Smooth muscle cell (in vitro differentiated cells): ENCODE measurements around the gene HABP2. TPM values are rescaled to one million over a fixed set of nuclear protein-coding genes. Genes with fewer than 3 reads are reported as not detected.

ENCODE experiments used
- DNase-seq: peaks from one replicate; lab custom pipeline; 2025; ENCODE audit not compliant: unreplicated experiment; lab: John Stamatoyannopoulos, UW
- H2AFZ ChIP-seq: fragments of 200-600 bp; sonication (generic); 2 replicates; pipeline ENCODE4 v1.6.0; 2016; ENCODE audit warnings: antibody characterized with exemption, low read depth, mild to moderate bottlenecking
- H3F3A ChIP-seq: fragments of 200-600 bp; sonication (generic); 2 replicates; pipeline ENCODE4 v1.6.0; 2017; ENCODE audit warnings: antibody characterized with exemption, low read depth
- H3K27ac ChIP-seq: fragments of 200-600 bp; sonication (generic); 2 replicates; pipeline ENCODE4 v1.5.1; 2016; ENCODE audit warnings: low read depth, mild to moderate bottlenecking
- H3K27me3 ChIP-seq: fragments of 200-600 bp; sonication (generic); 2 replicates; pipeline ENCODE4 v1.6.1; 2016; ENCODE audit warnings: low read depth, mild to moderate bottlenecking
- H3K36me3 ChIP-seq: fragments of 200-600 bp; sonication (generic); 2 replicates; pipeline ENCODE4 v1.5.1; 2016; ENCODE audit warnings: low read depth
- H3K4me1 ChIP-seq: fragments of 200-600 bp; sonication (generic); 2 replicates; pipeline ENCODE4 v1.5.1; 2016; ENCODE audit warnings: low read depth
- H3K4me2 ChIP-seq: fragments of 200-600 bp; sonication (generic); 2 replicates; pipeline ENCODE4 v1.6.0; 2016; ENCODE audit warnings: mild to moderate bottlenecking
- H3K4me3 ChIP-seq: fragments of 200-600 bp; sonication (generic); 2 replicates; pipeline ENCODE4 v1.5.1; 2016; ENCODE audit warnings: mild to moderate bottlenecking
- H3K79me2 ChIP-seq: fragments of 200-600 bp; sonication (generic); 2 replicates; pipeline ENCODE4 v1.6.0; 2016; ENCODE audit warnings: low read depth, mild to moderate bottlenecking
- H3K9ac ChIP-seq: fragments of 200-600 bp; sonication (generic); 2 replicates; pipeline ENCODE4 v1.6.0; 2016; ENCODE audit warnings: low read depth
- H3K9me3 ChIP-seq: fragments of 200-600 bp; sonication (generic); replicated peaks from 2 replicates; pipeline ENCODE4 v1.5.1; 2016; ENCODE audit warnings: low read depth
- H4K20me1 ChIP-seq: fragments of 200-600 bp; sonication (generic); 2 replicates; pipeline ENCODE4 v1.6.0; 2016; ENCODE audit warnings: low read depth
- WGBS: methylation state at CpG from one replicate; pipeline ENCODE4 v1.1.7; 2016; ENCODE audit warnings: low lambda C conversion rate; 5-methylcytosine and 5-hydroxymethylcytosine counted together
- polyA plus RNA-seq: library from polyadenylated mRNA; unstranded; fragments of >200 nt; fragmentation: Nextera tagmentation; extraction: Ambion mirVana; gene quantifications from 2 replicates; pipeline ENCODE4 v1.2.1, GENCODE V29; 2016
- total RNA-seq: library from RNA; depleted of rRNA; stranded (reverse); fragments of >200 nt; gene quantifications from 2 replicates; pipeline ENCODE4 v1.2.3, GENCODE V29; 2014
- TF ChIP-seq, protein P1 (sequence below): fragments of 200-600 bp; sonication (generic); IDR thresholded peaks from 2 replicates; pipeline ENCODE4 v1.5.1; 2017; ENCODE audit warnings: borderline replicate concordance, mild to moderate bottlenecking, antibody characterized with exemption; ENCODE audit not compliant: insufficient read depth, poor library complexity, severe bottlenecking

Gene HABP2
- total and polyA plus RNA-seq, 2 experiments from 2014 or later: 0.05 TPM; not detected in 1

DNA sequence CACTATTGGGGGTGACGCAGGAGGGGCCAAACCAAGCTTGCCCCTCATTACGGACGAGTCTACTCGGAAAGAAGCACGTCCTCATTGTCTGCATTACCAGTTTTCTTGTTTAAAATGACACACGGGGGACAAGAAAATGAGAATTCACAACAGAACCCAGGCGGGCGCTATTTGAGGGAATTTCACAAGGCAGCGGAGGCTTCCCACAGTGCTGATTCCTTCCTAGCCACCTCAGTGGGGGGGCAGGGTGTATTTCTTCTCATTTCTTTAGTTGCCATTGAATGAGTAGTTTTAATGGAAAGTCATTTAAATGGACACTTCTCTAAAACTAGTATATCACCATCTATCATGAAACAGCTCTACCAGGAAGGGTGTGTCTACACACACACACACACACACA lies 68.1 kb downstream of the HABP2 start:
- TF ChIP-seq, protein P1, sequence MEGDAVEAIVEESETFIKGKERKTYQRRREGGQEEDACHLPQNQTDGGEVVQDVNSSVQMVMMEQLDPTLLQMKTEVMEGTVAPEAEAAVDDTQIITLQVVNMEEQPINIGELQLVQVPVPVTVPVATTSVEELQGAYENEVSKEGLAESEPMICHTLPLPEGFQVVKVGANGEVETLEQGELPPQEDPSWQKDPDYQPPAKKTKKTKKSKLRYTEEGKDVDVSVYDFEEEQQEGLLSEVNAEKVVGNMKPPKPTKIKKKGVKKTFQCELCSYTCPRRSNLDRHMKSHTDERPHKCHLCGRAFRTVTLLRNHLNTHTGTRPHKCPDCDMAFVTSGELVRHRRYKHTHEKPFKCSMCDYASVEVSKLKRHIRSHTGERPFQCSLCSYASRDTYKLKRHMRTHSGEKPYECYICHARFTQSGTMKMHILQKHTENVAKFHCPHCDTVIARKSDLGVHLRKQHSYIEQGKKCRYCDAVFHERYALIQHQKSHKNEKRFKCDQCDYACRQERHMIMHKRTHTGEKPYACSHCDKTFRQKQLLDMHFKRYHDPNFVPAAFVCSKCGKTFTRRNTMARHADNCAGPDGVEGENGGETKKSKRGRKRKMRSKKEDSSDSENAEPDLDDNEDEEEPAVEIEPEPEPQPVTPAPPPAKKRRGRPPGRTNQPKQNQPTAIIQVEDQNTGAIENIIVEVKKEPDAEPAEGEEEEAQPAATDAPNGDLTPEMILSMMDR: no peak
- Histone ChIP-seq H4K20me1 (no peaks in the 10 kb centered on the region), H2AFZ (no peak overlapping the region), H3K79me2 (no peaks in the 10 kb centered on the region), H3K4me3 (no peak overlapping the region), H3K27ac (no peak overlapping the region), H3K27me3 (peaks cover 68% of the 10 kb centered on the region), H3K4me2 (no peak overlapping the region), H3K36me3 (no peaks in the 10 kb centered on the region), H3F3A (no peaks in the 10 kb centered on the region), H3K4me1 (peaks cover 15% of the 10 kb centered on the region), H3K9me3 (no peaks in the 10 kb centered on the region), H3K9ac (no peak overlapping the region)
- DNase-seq: no peak
- WGBS: 94% methylated on average over 9 of the region's 9 CpGs

- H2AFZ ChIP-seq: no peak overlapping the region
- H4K20me1 ChIP-seq: no peaks in the 10 kb centered on the region
- no peaks in the 10 kb centered on the region for H3F3A ChIP-seq
- H3K4me1 ChIP-seq: peaks cover 10% of the 10 kb centered on the region
- peaks cover 67% of the 10 kb centered on the region for H3K27me3 ChIP-seq
- WGBS: 83% methylated on average over 8 of the region's 8 CpGs
- H3K9me3 ChIP-seq: no peaks in the 10 kb centered on the region
- no peaks in the 10 kb centered on the region for H3K36me3 ChIP-seq
- DNase-seq: no peak
- no peak overlapping the region for H3K9ac ChIP-seq
- TF ChIP-seq, protein P1: no peak
- no peak overlapping the region for H3K4me2 ChIP-seq
- no peak overlapping the region for H3K27ac ChIP-seq
- no peaks in the 10 kb centered on the region for H3K79me2 ChIP-seq
- no peak overlapping the region for H3K4me3 ChIP-seq
Observed at GRCh38 chr10:113621799-113622198, 68.9 kb downstream of the HABP2 start.

DNA sequence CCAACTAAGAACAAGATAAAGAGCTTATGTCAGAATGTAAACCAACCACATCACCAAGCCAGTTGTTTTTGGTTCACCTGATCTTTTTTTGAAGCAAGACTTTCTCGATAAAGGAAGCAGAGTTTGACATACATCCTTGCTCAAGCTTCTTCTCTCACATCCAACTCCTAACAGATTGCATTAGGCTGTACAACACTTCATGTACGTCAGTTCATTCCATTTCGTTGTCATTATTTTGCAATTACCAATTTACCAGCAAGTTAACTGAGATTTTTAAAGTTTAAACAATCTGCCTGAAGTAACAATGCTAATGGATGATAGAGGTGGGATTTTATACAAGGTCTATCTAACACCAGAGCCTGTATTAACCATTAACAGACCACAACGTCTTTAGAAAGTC lies 70.0 kb downstream of the HABP2 start:
- no peaks in the 10 kb centered on the region for H3K79me2 ChIP-seq
- WGBS: 88% methylated on average over 4 of the region's 4 CpGs
- H3K27ac ChIP-seq: no peak overlapping the region
- no peaks in the 10 kb centered on the region for H3K36me3 ChIP-seq
- peaks cover 57% of the 10 kb centered on the region for H3K27me3 ChIP-seq
- no peaks in the 10 kb centered on the region for H3K9me3 ChIP-seq
- H3K4me3 ChIP-seq: no peak overlapping the region
- DNase-seq: no peak
- TF ChIP-seq, protein P1: no peak
- H3K4me2 ChIP-seq: no peak overlapping the region
- H3K9ac ChIP-seq: no peak overlapping the region
- no peak overlapping the region for H2AFZ ChIP-seq
- no peaks in the 10 kb centered on the region for H3F3A ChIP-seq
- peaks cover 4% of the 10 kb centered on the region for H3K4me1 ChIP-seq
- no peaks in the 10 kb centered on the region for H4K20me1 ChIP-seq

DNA sequence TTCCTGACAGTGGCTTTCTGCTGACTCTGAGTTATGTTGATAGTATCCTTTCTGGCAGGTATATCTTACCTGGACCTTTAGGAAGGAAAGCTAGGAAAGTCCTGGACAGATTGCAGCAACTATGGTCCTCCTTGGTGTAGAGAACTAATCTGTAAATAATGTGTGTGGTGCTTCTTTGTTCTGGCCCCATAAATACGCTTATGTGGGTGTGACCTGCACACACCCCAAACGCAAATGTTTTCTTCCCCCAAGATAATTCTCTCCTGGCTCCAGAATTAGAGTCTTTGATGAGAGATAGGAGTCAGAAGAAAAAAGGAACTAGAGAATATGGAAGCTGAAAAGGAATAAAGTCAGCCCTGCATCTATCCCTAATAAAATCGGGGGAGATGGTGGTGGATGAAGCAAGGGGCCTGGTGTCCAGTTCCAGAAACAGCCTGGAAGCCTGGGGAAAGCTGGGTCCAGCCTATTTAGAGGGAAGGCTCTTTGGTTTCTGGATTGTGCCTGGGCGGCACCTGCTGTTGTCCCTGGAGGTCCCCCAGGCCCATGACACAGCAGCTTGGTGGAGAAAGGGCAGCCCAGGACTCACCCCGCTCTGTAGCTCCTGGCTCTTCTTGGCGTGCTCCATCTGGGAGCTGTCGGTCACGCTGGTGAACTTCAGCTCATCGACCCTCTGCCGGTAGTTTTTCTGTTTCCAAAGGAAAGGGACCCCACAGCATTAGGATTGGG lies 72.8 kb downstream of the HABP2 start:
- no peak overlapping the region for H3K4me3 ChIP-seq
- H3K9ac ChIP-seq: no peak overlapping the region
- no peaks in the 10 kb centered on the region for H4K20me1 ChIP-seq
- DNase-seq: no peak
- WGBS: 93% methylated on average over 10 of the region's 10 CpGs
- no peak overlapping the region for H3K27ac ChIP-seq
- no peaks in the 10 kb centered on the region for H3F3A ChIP-seq
- H3K36me3 ChIP-seq: no peaks in the 10 kb centered on the region
- no peak overlapping the region for H3K4me2 ChIP-seq
- TF ChIP-seq, protein P1: no peak
- no peak overlapping the region for H2AFZ ChIP-seq
- peaks cover 5% of the 10 kb centered on the region for H3K4me1 ChIP-seq
- H3K9me3 ChIP-seq: no peaks in the 10 kb centered on the region
- H3K79me2 ChIP-seq: no peaks in the 10 kb centered on the region
- H3K27me3 ChIP-seq: peaks cover 50% of the 10 kb centered on the region
